ENCODE measurements around the gene TMPRSS13. TPM values are rescaled to one million over a fixed set of nuclear protein-coding genes. Genes with fewer than 3 reads are reported as not detected.

Gene TMPRSS13
- total and polyA plus RNA-seq, 2 experiments from 2014 or later = 1.3 to 1.9 TPM

GRCh38 chr11:117892651-117893050 lies 36.6 kb downstream of the TMPRSS13 start:
- DNase-seq (ENCODE audit: low spot score) = no peak
- H3K4me3 ChIP-seq = no peak overlapping the region
- H3K79me2 ChIP-seq = no peaks in the 10 kb centered on the region
- H3K9me2 ChIP-seq (replicated peaks; ENCODE audit: insufficient read depth) = no peaks in the 10 kb centered on the region
- H2AFZ ChIP-seq = no peak overlapping the region
- no peak overlapping the region for H3K4me2 ChIP-seq
- H3K27me3 ChIP-seq = no peaks in the 10 kb centered on the region
- H3K36me3 ChIP-seq (replicated peaks; ENCODE audit: insufficient read depth, low read depth) = no peaks in the 10 kb centered on the region
- peaks cover 7% of the 10 kb centered on the region for H3K4me1 ChIP-seq (ENCODE audit: insufficient read depth)
- WGBS (ENCODE audit: low lambda C conversion rate, missing lambda C conversion rate) = 92% methylated on average over 3 of the region's 3 CpGs
- no peak overlapping the region for H3K27ac ChIP-seq
- no peaks in the 10 kb centered on the region for H4K20me1 ChIP-seq (ENCODE audit: insufficient read depth, poor library complexity, severe bottlenecking)
- TF ChIP-seq CTCF (IDR thresholded peaks at IDR 0.05; ENCODE audit: poor library complexity) (no peak), EZH2 (IDR thresholded peaks at IDR 0.05; ENCODE audit: borderline replicate concordance) (no peak), EZH2phosphoT487 (IDR thresholded peaks at IDR 0.05; ENCODE audit: low read depth, severe bottlenecking, unreplicated experiment) (no peak)
- no peaks in the 10 kb centered on the region for H3K9me3 ChIP-seq (ENCODE audit: low read depth)

GRCh38 chr11:117891362-117891761 lies 37.8 kb downstream of the TMPRSS13 start:
- Histone ChIP-seq H3K9me3 (ENCODE audit: low read depth) (no peaks in the 10 kb centered on the region), H3K79me2 (no peaks in the 10 kb centered on the region), H3K27me3 (no peaks in the 10 kb centered on the region), H3K4me2 (no peak overlapping the region), H3K4me1 (ENCODE audit: insufficient read depth) (peaks cover 7% of the 10 kb centered on the region), H3K36me3 (replicated peaks; ENCODE audit: insufficient read depth, low read depth) (no peaks in the 10 kb centered on the region), H3K9me2 (replicated peaks; ENCODE audit: insufficient read depth) (no peaks in the 10 kb centered on the region), H2AFZ (no peak overlapping the region), H3K4me3 (no peak overlapping the region), H3K27ac (no peak overlapping the region), H4K20me1 (ENCODE audit: insufficient read depth, poor library complexity, severe bottlenecking) (no peaks in the 10 kb centered on the region)
- TF ChIP-seq EZH2phosphoT487 (IDR thresholded peaks at IDR 0.05; ENCODE audit: low read depth, severe bottlenecking, unreplicated experiment) (no peak), EZH2 (IDR thresholded peaks at IDR 0.05; ENCODE audit: borderline replicate concordance) (no peak), CTCF (IDR thresholded peaks at IDR 0.05; ENCODE audit: poor library complexity) (no peak)
- 91% methylated on average over 2 of the region's 2 CpGs for WGBS (ENCODE audit: low lambda C conversion rate, missing lambda C conversion rate)
- no peak for DNase-seq (ENCODE audit: low spot score)

- no peak for TF ChIP-seq CTCF (IDR thresholded peaks at IDR 0.05; ENCODE audit: poor library complexity)
- TF ChIP-seq EZH2 (IDR thresholded peaks at IDR 0.05; ENCODE audit: borderline replicate concordance) = no peak
- TF ChIP-seq EZH2phosphoT487 (IDR thresholded peaks at IDR 0.05; ENCODE audit: low read depth, severe bottlenecking, unreplicated experiment) = no peak
- DNase-seq (ENCODE audit: low spot score) = no peak
- H2AFZ ChIP-seq = no peak overlapping the region
- no peak overlapping the region for H3K27ac ChIP-seq
- H3K4me1 ChIP-seq (ENCODE audit: insufficient read depth) = peaks cover 10% of the 10 kb centered on the region
- no peaks in the 10 kb centered on the region for H3K9me3 ChIP-seq (ENCODE audit: low read depth)
- no peaks in the 10 kb centered on the region for H4K20me1 ChIP-seq (ENCODE audit: insufficient read depth, poor library complexity, severe bottlenecking)
- no peaks in the 10 kb centered on the region for H3K9me2 ChIP-seq (replicated peaks; ENCODE audit: insufficient read depth)
- H3K79me2 ChIP-seq = no peaks in the 10 kb centered on the region
- H3K4me2 ChIP-seq = no peak overlapping the region
- 66% methylated on average over 8 of the region's 8 CpGs for WGBS (ENCODE audit: low lambda C conversion rate, missing lambda C conversion rate)
- H3K36me3 ChIP-seq (replicated peaks; ENCODE audit: insufficient read depth, low read depth) = no peaks in the 10 kb centered on the region
- H3K4me3 ChIP-seq = no peak overlapping the region
- H3K27me3 ChIP-seq = no peaks in the 10 kb centered on the region
These were observed 41.0 kb downstream of the TMPRSS13 start for GRCh38 chr11:117888139-117888566.

Measured in hepatocyte (in vitro differentiated cells).